COLO668 (cell line): Measurements from ENCODE around the gene HPDL.
"Not testable (repeated sequence)": the region's sequence is repeated elsewhere in the genome, so short reads cannot be mapped to it uniquely, and the experiment has no call there.

Source experiments
- DNase-seq: peaks from one replicate; lab custom pipeline; 2025; ENCODE audit not compliant: unreplicated experiment; lab: John Stamatoyannopoulos, UW

The HPDL gene

GRCh38 chr1:45348966-45349677, 22.4 kb downstream of the HPDL start:
- no peak for DNase-seq

GRCh38 chr1:45351508-45351907, 24.8 kb downstream of the HPDL start:
- no peak for DNase-seq

- DNase-seq: no peak
Measured at GRCh38 chr1:45353685-45354084, 27.0 kb downstream of the HPDL start.

GRCh38 chr1:45354838-45355237, 28.1 kb downstream of the HPDL start:
- no peak for DNase-seq

- no peak for DNase-seq
Measured at GRCh38 chr1:45355683-45356082, 29.0 kb downstream of the HPDL start.

- DNase-seq: peak; percentile 47
Measured at GRCh38 chr1:45356186-45356585, 29.5 kb downstream of the HPDL start.

GRCh38 chr1:45359882-45360513, 33.3 kb downstream of the HPDL start:
- peak; percentile 67 for DNase-seq

- not testable (repeated sequence) for DNase-seq
Measured at GRCh38 chr1:45360981-45361380, 34.3 kb downstream of the HPDL start.

- no peak for DNase-seq
Measured at GRCh38 chr1:45364294-45364693, 37.6 kb downstream of the HPDL start.

- DNase-seq: no peak
Measured at GRCh38 chr1:45365051-45365450, 38.4 kb downstream of the HPDL start.

- no peak for DNase-seq
Measured at GRCh38 chr1:45370575-45370974, 43.9 kb downstream of the HPDL start.

GRCh38 chr1:45373573-45373972, 46.9 kb downstream of the HPDL start:
- no peak for DNase-seq

GRCh38 chr1:45375104-45376090, 48.7 kb downstream of the HPDL start:
- no peak for DNase-seq

- DNase-seq: no peak
Measured at GRCh38 chr1:45378184-45378583, 51.5 kb downstream of the HPDL start.
